HepG2 (cell line): ENCODE measurements around the gene TAS1R1. TPM values are rescaled to one million over a fixed set of nuclear protein-coding genes. Genes with fewer than 3 reads are reported as not detected.

Experiments
- BRCA1 ChIP-seq: sonication (generic); formaldehyde crosslinking; IDR thresholded peaks from 2 replicates; pipeline ENCODE4 v1.4.0; 2020; ENCODE audit warnings: missing genetic modification reagents
- GATA4 ChIP-seq: sonication (generic); IDR thresholded peaks from 2 replicates; pipeline ENCODE4 v1.6.1; 2016; ENCODE audit warnings: antibody characterized with exemption, low read depth, borderline replicate concordance
- KDM3A ChIP-seq: IDR thresholded peaks from 2 replicates; pipeline ENCODE4 v1.6.1; 2018; ENCODE audit warnings: low read depth, missing compliant biosample characterization
- LRRFIP1 ChIP-seq: sonication (generic); formaldehyde crosslinking; conservative IDR thresholded peaks from 2 replicates; pipeline ENCODE4 v1.4.0; 2020; ENCODE audit warnings: missing genetic modification reagents
- MED1 ChIP-seq: sonication (generic); formaldehyde crosslinking; IDR thresholded peaks from 2 replicates; pipeline ENCODE4 v1.4.0; 2020; ENCODE audit warnings: missing genetic modification reagents
- MIER2 ChIP-seq: IDR thresholded peaks from 2 replicates; pipeline ENCODE4 v1.6.1; 2016; ENCODE audit warnings: missing biosample characterization, missing genetic modification reagents
- NCOR1 ChIP-seq: fragments of 200-600 bp; sonication (generic); IDR thresholded peaks from 2 replicates; pipeline ENCODE4 v1.7.0; 2017; ENCODE audit warnings: antibody characterized with exemption, low read length, borderline replicate concordance
- NFYB ChIP-seq: sonication (generic); formaldehyde crosslinking; IDR thresholded peaks from 2 replicates; pipeline ENCODE4 v1.4.0; 2020; ENCODE audit warnings: missing genetic modification reagents
- SSRP1 ChIP-seq: IDR thresholded peaks from 2 replicates; pipeline ENCODE4 v1.6.1; 2016; ENCODE audit warnings: control low read depth
- ZEB1 ChIP-seq: IDR thresholded peaks from 2 replicates; pipeline ENCODE4 v1.6.1; 2012; ENCODE audit warnings: mild to moderate bottlenecking, low read depth, inconsistent platforms; ENCODE audit not compliant: insufficient replicate concordance
- ZMAT5 ChIP-seq: sonication (generic); formaldehyde crosslinking; IDR thresholded peaks from 2 replicates; pipeline ENCODE4 v1.5.0; 2020; ENCODE audit warnings: mild to moderate bottlenecking, low read depth, missing genetic modification reagents, borderline replicate concordance
- ZNF646 ChIP-seq: sonication (generic); formaldehyde crosslinking; IDR thresholded peaks from 2 replicates; pipeline ENCODE4 v1.9.0; 2021; ENCODE audit warnings: mild to moderate bottlenecking, missing genetic modification reagents
- ZNF776 ChIP-seq: sonication (generic); formaldehyde crosslinking; IDR thresholded peaks from 2 replicates; pipeline ENCODE4 v1.4.0; 2020; ENCODE audit warnings: mild to moderate bottlenecking, missing genetic modification reagents
- ZNF784 ChIP-seq: sonication (generic); formaldehyde crosslinking; IDR thresholded peaks from 2 replicates; pipeline ENCODE4 v1.5.1; 2020; ENCODE audit warnings: missing genetic modification reagents, mild to moderate bottlenecking, borderline replicate concordance
- polyA plus RNA-seq, 8 experiments: library from polyadenylated mRNA; depleted of rRNA in 3 of 8; stranded (reverse) in 7 of 8; unstranded in 1 of 8; fragments of >200 nt; fragmentation: Illumina TruSeq in 4 of 8; extraction: Trizol in 4 of 8; gene quantifications; 2 replicates each; pipeline versions ENCODE4 v1.2.1 to v1.2.3, GENCODE V29; 2011 to 2016; ENCODE audit warnings: low read depth in 4 of 8, missing spikeins in 1 of 8, mixed read lengths in 1 of 8; ENCODE audit not compliant: insufficient read depth in 1 of 8
- total RNA-seq, 5 experiments: library from RNA; depleted of rRNA; stranded (reverse); fragments of >200 nt; fragmentation: Illumina TruSeq; extraction: Trizol; gene quantifications; 2 replicates each; pipeline ENCODE4 v1.2.3, GENCODE V29; 2016; ENCODE audit warnings: low read depth in 1 of 5

Gene TAS1R1
- total and polyA plus RNA-seq, 2 of the 13 experiments (the other 11 are each of a cell fraction or from before 2014, with no cell fraction given), result 1.4 to 1.6 TPM

- TF ChIP-seq ZNF646 (CRISPR knock-in tag), result no peak
- TF ChIP-seq LRRFIP1 (CRISPR knock-in tag), result no peak
- TF ChIP-seq NFYB, result no peak
- TF ChIP-seq SSRP1 (CRISPR knock-in tag), result no peak
- TF ChIP-seq KDM3A (CRISPR knock-in tag), result no peak
- TF ChIP-seq MIER2, result no peak
- no peak for TF ChIP-seq BRCA1 (CRISPR knock-in tag)
- TF ChIP-seq ZMAT5, result no peak
- no peak for TF ChIP-seq ZNF784 (CRISPR knock-in tag)
- peak; percentile 82; the same call in 1 of the 2 replicates for TF ChIP-seq ZNF776
- no peak for TF ChIP-seq ZEB1
- TF ChIP-seq MED1 (CRISPR knock-in tag), result peak; percentile 2; the same call in 1 of the 2 replicates
- no peak for TF ChIP-seq GATA4
- TF ChIP-seq NCOR1, result no peak
Measured at GRCh38 chr1:6601923-6602668, 47.0 kb downstream of the TAS1R1 start (continued).
